Measurements from ENCODE around the gene ATP7A. TPM values are rescaled to one million over a fixed set of nuclear protein-coding genes. Genes with fewer than 3 reads are reported as not detected.
"Not testable (repeated sequence)": the region's sequence is repeated elsewhere in the genome, so short reads cannot be mapped to it uniquely, and the experiment has no call there.

ATP7A gene
- total RNA-seq, 1 donor from 2014 or later, result 5.1 TPM

- Mint-ChIP-seq H3K27me3 (ENCODE audit: insufficient read depth, low read depth) (no peaks in the 10 kb centered on the region), H3K4me3 (no peak overlapping the region), H3K36me3 (no peaks in the 10 kb centered on the region), H3K27ac (no peak overlapping the region), H3K4me1 (no peaks in the 10 kb centered on the region), H3K9me3 (peaks cover 5% of the 10 kb centered on the region)
- Histone ChIP-seq H3K4me3 (no peak overlapping the region), H3K27ac (no peak overlapping the region), H3K4me2 (no peak overlapping the region), H4K20me1 (ENCODE audit: low read depth) (no peaks in the 10 kb centered on the region), H3K79me2 (ENCODE audit: low read depth) (no peaks in the 10 kb centered on the region), H3K9ac (no peak overlapping the region), H3K4me1 (no peaks in the 10 kb centered on the region), H3K27me3 (no peaks in the 10 kb centered on the region), H2AFZ (replicated peaks) (no peak overlapping the region), H3K9me3 (ENCODE audit: low read depth) (peaks cover 8% of the 10 kb centered on the region), H3K36me3 (no peaks in the 10 kb centered on the region), H3F3A (ENCODE audit: low read depth) (no peaks in the 10 kb centered on the region)
- TF ChIP-seq, protein P1, sequence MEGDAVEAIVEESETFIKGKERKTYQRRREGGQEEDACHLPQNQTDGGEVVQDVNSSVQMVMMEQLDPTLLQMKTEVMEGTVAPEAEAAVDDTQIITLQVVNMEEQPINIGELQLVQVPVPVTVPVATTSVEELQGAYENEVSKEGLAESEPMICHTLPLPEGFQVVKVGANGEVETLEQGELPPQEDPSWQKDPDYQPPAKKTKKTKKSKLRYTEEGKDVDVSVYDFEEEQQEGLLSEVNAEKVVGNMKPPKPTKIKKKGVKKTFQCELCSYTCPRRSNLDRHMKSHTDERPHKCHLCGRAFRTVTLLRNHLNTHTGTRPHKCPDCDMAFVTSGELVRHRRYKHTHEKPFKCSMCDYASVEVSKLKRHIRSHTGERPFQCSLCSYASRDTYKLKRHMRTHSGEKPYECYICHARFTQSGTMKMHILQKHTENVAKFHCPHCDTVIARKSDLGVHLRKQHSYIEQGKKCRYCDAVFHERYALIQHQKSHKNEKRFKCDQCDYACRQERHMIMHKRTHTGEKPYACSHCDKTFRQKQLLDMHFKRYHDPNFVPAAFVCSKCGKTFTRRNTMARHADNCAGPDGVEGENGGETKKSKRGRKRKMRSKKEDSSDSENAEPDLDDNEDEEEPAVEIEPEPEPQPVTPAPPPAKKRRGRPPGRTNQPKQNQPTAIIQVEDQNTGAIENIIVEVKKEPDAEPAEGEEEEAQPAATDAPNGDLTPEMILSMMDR (IDR thresholded peaks at IDR 0.05), result no peak
- TF ChIP-seq EZH2 (IDR thresholded peaks at IDR 0.05), result no peak
- TF ChIP-seq EZH2phosphoT487 (IDR thresholded peaks at IDR 0.05), result no peak
- no peak for DNase-seq (ENCODE audit: low spot score)
These were observed 8.1 kb downstream of the ATP7A start for GRCh38 chrX:77918568-77918967.

DNA sequence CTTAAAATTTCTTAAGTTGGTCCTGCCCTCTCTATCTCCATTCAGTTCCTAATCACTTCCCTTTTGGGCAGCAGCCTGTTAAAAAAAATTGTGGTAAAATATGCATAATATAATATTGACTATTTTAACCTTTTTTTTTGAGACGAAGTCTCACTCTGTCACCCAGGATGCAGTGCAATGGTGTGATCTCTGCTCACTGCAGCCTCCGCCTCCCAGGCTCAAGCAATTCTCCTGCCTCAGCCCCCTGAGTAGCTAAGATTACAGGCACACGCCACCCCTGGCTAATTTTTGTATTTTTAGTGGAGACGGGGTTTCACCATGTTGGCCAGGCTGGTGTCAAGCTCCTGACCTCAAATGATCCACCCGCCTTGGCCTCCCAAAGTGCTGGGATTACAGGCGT lies 8.9 kb downstream of the ATP7A start:
- H3K4me3 Mint-ChIP-seq, H3K27ac Mint-ChIP-seq, H3K4me1 Mint-ChIP-seq: not testable (repeated sequence)

GRCh38 chrX:77922787-77923186 lies 12.3 kb downstream of the ATP7A start:
- Histone ChIP-seq H3K9me3 (ENCODE audit: low read depth) (peaks cover 8% of the 10 kb centered on the region), H3K4me3 (no peak overlapping the region), H3K4me2 (no peak overlapping the region), H3K36me3 (no peaks in the 10 kb centered on the region), H3K27me3 (no peaks in the 10 kb centered on the region), H3K27ac (no peak overlapping the region), H3K79me2 (ENCODE audit: low read depth) (no peaks in the 10 kb centered on the region), H4K20me1 (ENCODE audit: low read depth) (no peaks in the 10 kb centered on the region), H3F3A (ENCODE audit: low read depth) (no peaks in the 10 kb centered on the region), H3K9ac (no peak overlapping the region), H3K4me1 (no peaks in the 10 kb centered on the region), H2AFZ (replicated peaks) (no peak overlapping the region)
- H3K9me3 Mint-ChIP-seq, result peaks cover 4% of the 10 kb centered on the region
- H3K27ac Mint-ChIP-seq, result no peak overlapping the region
- H3K4me3 Mint-ChIP-seq, result no peak overlapping the region
- H3K27me3 Mint-ChIP-seq (ENCODE audit: insufficient read depth, low read depth), result no peaks in the 10 kb centered on the region
- H3K4me1 Mint-ChIP-seq, result no peaks in the 10 kb centered on the region
- TF ChIP-seq EZH2 (IDR thresholded peaks at IDR 0.05) (no peak), EZH2phosphoT487 (IDR thresholded peaks at IDR 0.05) (no peak)
- TF ChIP-seq, protein P1 (IDR thresholded peaks at IDR 0.05), result no peak
- no peaks in the 10 kb centered on the region for H3K36me3 Mint-ChIP-seq
- DNase-seq (ENCODE audit: low spot score), result no peak

More for the DNA sequence above, 8.9 kb downstream of the ATP7A start:
- H3K9me3 ChIP-seq (ENCODE audit: low read depth); H3K27ac ChIP-seq; H3K4me1 ChIP-seq; H3K36me3 Mint-ChIP-seq; DNase-seq (ENCODE audit: low spot score); H3K27me3 Mint-ChIP-seq (ENCODE audit: insufficient read depth, low read depth); H3K27me3 ChIP-seq; H3F3A ChIP-seq (ENCODE audit: low read depth); H3K4me2 ChIP-seq; H3K79me2 ChIP-seq (ENCODE audit: low read depth); H3K9me3 Mint-ChIP-seq; H4K20me1 ChIP-seq (ENCODE audit: low read depth); H2AFZ ChIP-seq (replicated peaks); H3K9ac ChIP-seq; H3K4me3 ChIP-seq; H3K36me3 ChIP-seq: not testable (repeated sequence)

- Mint-ChIP-seq H3K9me3 (peaks cover 4% of the 10 kb centered on the region), H3K4me3 (no peak overlapping the region), H3K36me3 (no peaks in the 10 kb centered on the region), H3K4me1 (no peaks in the 10 kb centered on the region), H3K27me3 (ENCODE audit: insufficient read depth, low read depth) (no peaks in the 10 kb centered on the region), H3K27ac (no peak overlapping the region)
- no peak for DNase-seq (ENCODE audit: low spot score)
- Histone ChIP-seq H3K4me1 (no peaks in the 10 kb centered on the region), H3K79me2 (ENCODE audit: low read depth) (no peaks in the 10 kb centered on the region), H3K4me2 (no peak overlapping the region), H4K20me1 (ENCODE audit: low read depth) (no peaks in the 10 kb centered on the region), H3K27me3 (no peaks in the 10 kb centered on the region), H3F3A (ENCODE audit: low read depth) (no peaks in the 10 kb centered on the region), H3K4me3 (no peak overlapping the region), H3K27ac (no peak overlapping the region), H2AFZ (replicated peaks) (no peak overlapping the region), H3K9me3 (ENCODE audit: low read depth) (peaks cover 8% of the 10 kb centered on the region), H3K9ac (no peak overlapping the region), H3K36me3 (no peaks in the 10 kb centered on the region)
- TF ChIP-seq, protein P1 (IDR thresholded peaks at IDR 0.05), result no peak
- no peak for TF ChIP-seq EZH2phosphoT487 (IDR thresholded peaks at IDR 0.05)
- no peak for TF ChIP-seq EZH2 (IDR thresholded peaks at IDR 0.05)
These were observed 13.9 kb downstream of the ATP7A start for GRCh38 chrX:77924320-77924859.
